Measurements from ENCODE around the gene SERPIND1.

- no peak for TF ChIP-seq CTCF (IDR thresholded peaks at IDR 0.05)
- no peak for TF ChIP-seq POLR2A (IDR thresholded peaks at IDR 0.05)
Observed at GRCh38 chr22:20758688-20759087, 15.2 kb upstream of the SERPIND1 start.

All from breast epithelium (tissue), 3 donors.